GM12892 (cell line): ENCODE results near the gene ATP6V0A4.

ENCODE experiments used
- DNase-seq: peaks from one replicate; pipeline ENCODE4 v3.0.0; 2011; ENCODE audit not compliant: insufficient read length
- FAIRE-seq: peaks from 2 replicates; lab custom pipeline; 2011; peaks lifted over from hg19 to GRCh38; lab: Jason Lieb, UNC
- POLR2A ChIP-seq: IDR thresholded peaks from 2 replicates; pipeline ENCODE4 v1.6.1; 2011; ENCODE audit warnings: low read depth, low read length, control low read depth
- POLR2AphosphoS5 ChIP-seq: IDR thresholded peaks from 2 replicates; pipeline ENCODE4 v1.6.1; 2011; ENCODE audit warnings: low read depth, low read length, control low read depth
- TAF1 ChIP-seq: IDR thresholded peaks from 2 replicates; pipeline ENCODE4 v1.6.1; 2011; ENCODE audit warnings: low read depth, mild to moderate bottlenecking, control low read depth, low read length, borderline replicate concordance

Gene ATP6V0A4

GRCh38 chr7:138663725-138664710, 134.0 kb downstream of the ATP6V0A4 start:
- DNase-seq, result no peak
- FAIRE-seq, result no peak

GRCh38 chr7:138662991-138663320, 135.0 kb downstream of the ATP6V0A4 start:
- no peak for DNase-seq
- no peak for FAIRE-seq
- TF ChIP-seq POLR2A (no peak), POLR2AphosphoS5 (no peak), TAF1 (no peak)

More at GRCh38 chr7:138663725-138664710, 134.0 kb downstream of the ATP6V0A4 start:
- TF ChIP-seq TAF1 (no peak), POLR2A (no peak), POLR2AphosphoS5 (no peak)

GRCh38 chr7:138662076-138662990, 135.7 kb downstream of the ATP6V0A4 start:
- no peak for DNase-seq
- TF ChIP-seq POLR2AphosphoS5, result no peak
- TF ChIP-seq POLR2A, result no peak
- no peak for TF ChIP-seq TAF1
- FAIRE-seq, result no peak

GRCh38 chr7:138661069-138661635, 136.8 kb downstream of the ATP6V0A4 start:
- TF ChIP-seq POLR2A, result no peak
- no peak for TF ChIP-seq POLR2AphosphoS5
- TF ChIP-seq TAF1, result no peak
- no peak for DNase-seq
- no peak for FAIRE-seq

GRCh38 chr7:138658889-138659288, 139.1 kb downstream of the ATP6V0A4 start:
- no peak for TF ChIP-seq POLR2AphosphoS5
- no peak for TF ChIP-seq TAF1
- TF ChIP-seq POLR2A, result no peak
- FAIRE-seq, result no peak

GRCh38 chr7:138657854-138658386, 140.1 kb downstream of the ATP6V0A4 start:
- DNase-seq, result no peak
- no peak for FAIRE-seq
- TF ChIP-seq POLR2A, result no peak
- TF ChIP-seq POLR2AphosphoS5, result no peak
- no peak for TF ChIP-seq TAF1

More at GRCh38 chr7:138658889-138659288, 139.1 kb downstream of the ATP6V0A4 start:
- DNase-seq, result no peak

- no peak for DNase-seq
- TF ChIP-seq POLR2AphosphoS5, result no peak
- no peak for TF ChIP-seq POLR2A
- TF ChIP-seq TAF1, result no peak
- no peak for FAIRE-seq
These were observed 141.0 kb downstream of the ATP6V0A4 start for GRCh38 chr7:138656952-138657351.
